Ishikawa (cell line): ENCODE results near the gene SNAI3.

Experiments used
- FOXM1 ChIP-seq: IDR thresholded peaks from 2 replicates; pipeline ENCODE4 v1.6.1; 2012; ENCODE audit warnings: low read depth, borderline replicate concordance
- NFIC ChIP-seq: IDR thresholded peaks from 2 replicates; pipeline ENCODE4 v1.6.1; 2012
- TAF1 ChIP-seq: IDR thresholded peaks from 2 replicates; pipeline ENCODE4 v1.6.1; 2012; ENCODE audit warnings: low read depth, mild to moderate bottlenecking

GRCh38 chr16:88687676-88688012, 1.3 kb upstream of the SNAI3 start:
- TF ChIP-seq FOXM1, result no peak
- no peak for TF ChIP-seq TAF1
- no peak for TF ChIP-seq NFIC
